GM18502 (cell line): Measurements from ENCODE around the gene KRT2.

Experiments
- ATAC-seq: cut with Tn5 transposase; IDR thresholded peaks from one replicate; pipeline ENCODE4 v1.9.1; 2021; ENCODE audit warnings: mild to moderate bottlenecking; ENCODE audit not compliant: unreplicated experiment, poor library complexity

Gene KRT2

DNA sequence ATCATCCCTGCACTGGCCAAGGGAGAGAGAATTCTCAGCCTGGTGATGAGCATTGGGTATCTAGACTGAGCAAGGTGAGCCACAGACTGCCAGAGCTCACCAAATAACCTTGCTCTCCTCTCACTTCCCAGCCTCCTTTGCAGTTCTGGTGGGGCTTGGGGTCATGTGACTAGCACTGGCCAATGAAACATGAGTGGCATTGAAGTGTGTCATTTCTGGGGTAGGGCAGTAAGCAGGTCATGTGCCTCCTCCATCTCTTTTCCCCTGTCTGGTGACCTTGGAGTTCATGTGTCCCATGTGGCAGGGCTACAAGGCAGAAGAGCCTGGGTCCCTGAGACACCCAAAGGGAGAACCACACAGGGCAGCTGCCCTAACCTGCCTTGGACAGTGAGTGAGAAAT, 47.2 kb downstream of the KRT2 start:
- no peak for ATAC-seq

DNA sequence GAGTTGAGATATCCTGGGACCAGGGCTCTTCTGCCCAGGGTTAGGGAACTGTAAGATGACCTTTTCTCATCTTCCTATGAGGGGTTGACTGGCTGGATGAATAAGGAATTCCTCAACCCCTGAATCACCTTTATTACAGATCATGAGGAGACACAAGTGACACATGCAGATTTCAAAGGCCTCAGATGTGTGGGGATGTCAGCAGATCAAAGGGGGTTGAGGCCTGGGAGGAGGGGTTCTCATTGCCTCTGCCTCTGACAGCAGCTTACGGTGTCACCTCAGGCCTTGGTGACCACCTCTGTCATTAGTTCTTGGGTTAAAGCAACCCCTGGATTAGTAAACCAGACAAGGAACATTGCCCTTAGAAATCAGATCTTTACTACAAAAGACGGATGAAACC, 48.7 kb downstream of the KRT2 start:
- ATAC-seq = no peak

DNA sequence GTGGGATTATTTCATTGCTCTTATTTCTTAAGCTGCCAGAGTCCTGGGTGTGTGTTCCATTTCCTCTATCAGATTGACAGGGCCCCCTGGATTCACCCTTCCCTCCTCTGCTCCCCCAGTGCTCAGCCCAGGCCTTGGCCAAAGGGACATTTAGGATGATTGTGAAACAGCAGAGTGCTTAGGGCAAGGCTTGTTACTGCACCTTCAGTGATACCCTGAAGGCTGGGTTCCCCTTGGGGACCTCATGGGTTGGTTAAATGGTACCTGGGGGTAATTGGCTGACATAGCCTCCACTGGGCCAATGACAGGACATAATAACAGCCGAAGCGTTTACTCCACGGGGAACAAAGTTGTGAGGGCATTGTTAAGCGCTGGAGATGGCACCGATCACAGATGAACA, 49.5 kb downstream of the KRT2 start:
- no peak for ATAC-seq

DNA sequence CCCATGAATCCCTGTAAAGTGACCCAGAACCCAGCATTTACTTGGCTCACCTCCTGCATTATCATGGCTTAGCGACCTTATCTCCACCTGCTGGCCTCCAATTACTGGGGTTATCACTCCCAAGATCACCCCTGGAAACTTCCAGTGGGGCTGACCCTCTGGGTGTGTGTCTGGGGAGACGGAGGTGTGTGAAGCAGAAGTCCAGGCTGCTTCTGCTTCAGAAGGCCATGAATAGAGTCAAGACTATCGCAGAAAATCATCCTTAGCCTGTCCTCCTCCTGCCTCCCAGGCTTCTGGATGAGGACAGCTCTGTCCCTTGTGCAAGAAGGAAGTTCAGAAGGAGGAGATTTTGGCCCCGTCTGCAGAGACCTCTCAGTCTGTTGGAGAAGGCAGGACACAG, 50.3 kb downstream of the KRT2 start:
- no peak for ATAC-seq

DNA sequence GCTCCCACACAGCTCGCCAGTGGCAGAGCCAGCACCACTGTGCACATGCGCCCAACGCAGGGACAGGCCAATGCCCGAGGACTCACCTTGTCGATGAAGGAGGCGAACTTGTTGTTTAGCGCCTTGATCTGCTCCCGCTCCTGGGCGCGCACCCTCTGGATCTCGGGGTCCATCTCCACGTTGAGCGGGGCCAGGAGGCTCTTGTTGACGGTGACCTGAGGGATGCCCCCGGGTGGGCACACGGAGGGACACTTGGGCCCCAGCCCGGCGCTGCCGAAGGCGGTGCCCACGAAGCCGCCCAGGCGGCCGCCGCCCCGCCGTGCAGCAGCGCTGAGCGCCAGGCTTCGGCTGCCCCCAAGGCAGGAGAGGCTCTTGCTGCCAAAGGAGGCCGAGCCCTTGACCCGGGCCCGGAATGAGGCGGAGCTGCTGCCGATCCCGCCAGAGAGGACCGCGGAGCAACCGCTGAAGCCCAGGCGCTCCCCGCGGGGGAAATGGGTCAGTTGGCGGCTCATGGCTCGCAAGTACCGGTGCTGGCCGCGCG, 51.0 kb downstream of the KRT2 start, which contains the start of gene KRT72:
Gene KRT72 (minus strand): TSS at position 523 of the 541 bp plus-strand sequence. CDS start 11 bp downstream, at position 512.
- no peak for ATAC-seq

DNA sequence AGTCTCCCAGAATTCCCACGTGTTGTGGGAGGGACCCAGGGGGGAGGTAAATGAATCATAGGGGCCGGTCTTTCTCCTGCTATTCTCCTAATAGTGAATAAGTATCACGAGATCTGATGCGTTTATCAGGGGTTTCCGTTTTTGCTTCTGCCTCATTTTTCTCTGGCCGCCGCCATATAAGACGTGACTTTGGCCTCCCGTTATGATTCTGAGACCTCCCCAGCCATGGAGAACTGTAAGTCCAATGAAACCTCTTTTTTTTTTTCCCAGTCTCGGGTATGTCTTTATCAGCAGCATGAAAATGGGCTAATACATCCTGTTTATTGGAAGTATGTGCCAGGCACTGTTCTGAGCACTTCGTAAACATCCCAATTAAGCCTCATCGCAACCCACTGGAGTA, 51.5 kb downstream of the KRT2 start:
- ATAC-seq = no peak

DNA sequence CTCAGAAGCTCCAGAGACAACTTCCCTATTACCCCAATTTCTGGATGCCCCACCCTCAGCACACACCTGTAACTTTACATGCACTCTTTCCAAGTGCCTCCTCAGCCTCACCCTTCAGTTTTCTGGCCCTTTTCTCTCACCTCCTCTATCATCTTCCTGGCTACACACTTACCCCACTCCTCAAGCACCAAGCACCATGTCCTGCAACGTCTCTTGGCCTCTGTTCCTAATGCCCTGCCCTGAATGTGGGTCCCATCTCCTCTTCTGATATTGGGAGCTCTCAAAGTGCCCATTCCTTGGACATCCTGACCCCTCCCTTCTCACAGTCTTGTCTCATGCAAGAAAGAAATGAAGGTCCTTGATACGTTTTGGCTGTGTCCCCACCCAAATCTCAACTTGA, 51.9 kb downstream of the KRT2 start:
- no peak for ATAC-seq

DNA sequence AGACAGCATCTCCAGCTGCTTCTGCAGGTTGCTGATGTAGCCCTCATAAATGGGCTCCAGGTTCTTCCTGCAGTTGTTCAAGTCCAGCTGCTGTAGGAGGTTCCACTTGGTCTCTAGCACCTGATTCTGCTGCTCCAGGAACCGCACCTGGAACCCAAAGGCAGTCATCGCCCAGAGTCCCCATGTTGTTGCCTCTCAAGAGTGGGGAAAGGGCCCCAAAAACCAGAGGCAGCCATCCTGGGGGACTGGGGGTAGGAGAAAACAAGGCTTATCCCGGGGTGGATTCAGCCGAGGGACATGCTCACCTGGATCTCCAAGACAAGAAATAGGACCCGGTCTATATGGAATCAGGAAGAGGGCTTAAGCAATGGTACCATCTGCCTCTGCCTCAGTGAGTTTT, 53.0 kb downstream of the KRT2 start:
- ATAC-seq = no peak
